ENCODE results near the gene MYBPC2.

MYBPC2 gene

DNA sequence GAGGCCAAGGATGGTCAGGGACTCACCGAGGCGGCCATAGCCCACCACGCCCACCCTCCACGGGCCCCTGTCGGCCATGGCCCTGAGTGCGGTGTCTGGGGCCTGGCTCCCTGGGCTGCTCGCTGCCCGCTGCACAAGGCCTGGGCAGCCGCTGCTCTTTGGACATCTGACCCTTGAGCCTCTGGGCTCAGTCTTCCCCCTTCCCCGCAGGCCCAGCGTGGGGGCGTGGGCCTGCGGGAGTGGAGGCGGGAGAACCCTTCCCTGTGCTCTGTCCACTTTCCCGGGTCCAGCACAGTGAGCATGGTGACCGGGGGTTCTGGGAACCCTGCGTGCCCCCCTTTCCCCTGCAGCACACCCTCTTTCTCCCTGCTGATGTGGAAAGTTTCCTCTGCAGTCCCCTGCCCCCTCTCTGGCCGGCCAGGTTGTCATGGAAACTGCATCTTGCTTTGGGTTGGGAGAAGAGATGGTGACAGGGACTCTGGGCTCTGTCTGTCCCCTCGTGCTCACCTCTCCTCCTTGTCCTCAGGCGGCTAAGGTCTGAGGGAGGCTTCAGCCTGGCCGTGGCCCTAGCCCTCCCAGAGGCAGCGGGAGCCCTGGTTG, 81.2 kb downstream of the MYBPC2 start, which contains the start of gene ASPDH:
ASPDH (minus strand) TSS at position 168 of the 600 bp plus-strand sequence; CDS start at position 78, 90 bp downstream.
- DNase-seq (ENCODE audit: low read depth in 2 of 3, low spot score in 1 of 3) = no peak

DNA sequence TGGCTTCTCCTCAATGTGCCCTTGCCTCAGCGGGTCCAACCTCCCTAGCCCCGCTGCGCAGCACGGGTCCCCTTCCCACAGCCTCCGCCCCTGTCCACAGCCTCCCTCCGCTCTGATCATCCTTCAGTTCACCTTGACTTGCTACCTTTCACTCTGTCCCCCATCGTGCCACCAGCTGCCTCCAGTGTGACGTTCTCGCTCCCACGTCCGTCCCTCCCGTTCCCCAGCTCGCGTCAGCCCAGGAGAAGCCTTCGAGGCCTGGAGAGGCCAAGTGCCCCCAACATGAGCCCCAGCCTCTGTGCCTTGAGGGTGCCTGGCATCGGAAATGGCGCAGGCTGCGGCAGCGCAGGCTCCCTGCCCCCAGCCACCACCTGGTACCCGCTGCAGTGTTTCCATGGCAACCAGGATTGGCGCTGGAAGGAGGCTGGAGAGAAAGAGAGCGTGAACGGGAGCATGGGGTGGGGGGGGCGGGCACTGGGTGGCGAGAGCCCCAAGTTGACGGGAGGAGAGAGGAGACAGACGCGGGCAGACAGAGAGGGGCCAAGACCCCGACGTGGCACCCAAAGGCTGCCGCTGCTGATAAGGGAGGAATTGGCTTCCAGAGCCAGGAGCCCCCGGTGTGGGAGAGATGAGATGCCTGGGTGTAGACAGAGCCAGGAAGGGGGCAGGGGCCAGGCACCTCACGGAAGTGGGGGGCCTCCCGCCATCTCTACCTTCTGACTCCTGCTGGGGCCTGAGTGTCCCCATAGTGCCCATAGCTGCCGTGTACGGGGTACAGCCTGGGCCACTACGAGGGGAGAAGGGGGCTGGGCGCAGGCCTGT, 81.9 kb downstream of the MYBPC2 start:
- no peak for DNase-seq (ENCODE audit: low read depth in 2 of 3, low spot score in 1 of 3)

GRCh38 chr19:50515168-50515561, 82.5 kb downstream of the MYBPC2 start:
- no peak for DNase-seq (ENCODE audit: low read depth in 2 of 3, low spot score in 1 of 3)
